HPDE6-E6E7 (cell line): ENCODE measurements around the gene CBX7.
A peak's percentile ranks its signal among the peaks of the same experiment; 100 is the strongest.

Experiments
- DNase-seq: peaks from one replicate; pipeline ENCODE4 v3.0.0; 2011; ENCODE audit warnings: missing footprints; ENCODE audit errors: extremely low spot score

The CBX7 gene

DNA sequence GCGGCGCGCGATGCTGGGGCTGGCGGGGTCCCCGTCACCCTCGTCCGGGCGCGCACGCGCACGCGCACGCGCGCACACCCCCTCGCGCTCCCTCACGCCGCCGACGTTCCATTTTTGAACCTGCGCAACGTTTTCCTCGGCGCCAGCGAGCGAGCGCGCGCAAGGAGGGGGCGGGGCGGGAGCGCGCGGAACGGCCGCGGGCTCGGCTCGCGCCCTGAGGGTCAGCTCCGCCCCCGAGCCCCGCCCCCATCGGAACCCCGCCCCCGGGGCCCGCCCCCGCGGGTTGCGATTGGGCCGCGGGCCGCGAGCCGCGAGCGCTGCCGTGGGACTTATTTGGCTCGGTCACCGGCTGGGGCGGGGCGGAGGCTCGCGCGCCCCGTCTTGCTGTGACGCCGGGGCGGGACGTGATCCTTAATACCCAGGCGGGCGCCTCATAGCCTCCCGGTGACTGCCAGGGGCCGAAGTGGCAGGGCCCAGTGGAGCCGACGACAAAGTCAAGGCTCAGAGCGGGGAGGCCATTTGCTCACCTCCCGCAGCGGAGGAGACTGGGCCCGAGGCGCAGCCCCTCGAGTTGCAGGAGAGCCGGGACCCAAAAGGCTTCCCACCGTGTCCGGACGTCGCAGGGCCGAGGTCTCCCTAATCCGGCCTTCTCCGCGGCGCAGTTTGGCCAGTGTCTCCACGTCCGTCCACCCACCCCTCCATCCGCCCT lies at the start of gene CBX7:
Gene CBX7 (minus strand): TSS at position 170 of the 709 bp plus-strand sequence. CDS start 236 bp downstream, outside the sequence.
- DNase-seq = peak; percentile 85

DNA sequence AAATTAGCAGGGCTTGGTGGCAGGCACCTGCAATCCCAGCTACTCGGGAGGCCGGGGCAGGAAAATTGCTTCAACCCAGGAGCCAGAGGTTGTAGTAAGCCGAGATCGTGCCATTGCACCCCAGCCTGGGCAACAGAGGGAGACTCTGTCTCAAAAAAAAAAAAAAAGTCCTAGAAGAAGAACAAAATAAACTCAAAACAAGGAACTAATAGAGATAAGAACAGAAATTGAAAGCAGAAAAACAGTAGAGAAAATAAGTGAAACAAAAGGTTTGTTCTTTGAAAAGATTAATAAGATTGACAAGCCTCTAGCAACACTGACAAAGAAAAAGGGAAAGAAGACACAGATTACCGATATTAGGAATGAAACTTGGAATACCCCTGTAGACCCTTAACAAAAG lies 45.1 kb upstream of the CBX7 start:
- no peak for DNase-seq

DNA sequence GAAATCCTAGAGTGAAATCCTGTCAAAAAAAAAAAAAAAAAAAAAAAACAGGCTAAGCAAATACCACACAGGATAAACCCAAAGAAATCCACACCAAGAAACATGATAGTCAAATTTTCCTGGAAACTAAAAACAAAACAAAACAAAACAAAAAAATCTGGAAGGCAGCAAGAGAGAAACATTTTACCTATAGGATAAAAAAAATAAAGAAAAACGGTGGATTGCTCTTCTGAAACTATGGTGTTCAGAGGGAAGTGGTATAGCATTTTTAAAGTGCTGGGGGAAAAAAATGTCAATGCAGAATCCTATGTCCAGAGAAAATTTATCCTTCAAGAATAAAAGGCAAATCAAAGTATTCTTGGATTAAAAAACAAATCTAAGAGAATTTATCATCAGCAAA lies 41.6 kb upstream of the CBX7 start:
- no peak for DNase-seq

DNA sequence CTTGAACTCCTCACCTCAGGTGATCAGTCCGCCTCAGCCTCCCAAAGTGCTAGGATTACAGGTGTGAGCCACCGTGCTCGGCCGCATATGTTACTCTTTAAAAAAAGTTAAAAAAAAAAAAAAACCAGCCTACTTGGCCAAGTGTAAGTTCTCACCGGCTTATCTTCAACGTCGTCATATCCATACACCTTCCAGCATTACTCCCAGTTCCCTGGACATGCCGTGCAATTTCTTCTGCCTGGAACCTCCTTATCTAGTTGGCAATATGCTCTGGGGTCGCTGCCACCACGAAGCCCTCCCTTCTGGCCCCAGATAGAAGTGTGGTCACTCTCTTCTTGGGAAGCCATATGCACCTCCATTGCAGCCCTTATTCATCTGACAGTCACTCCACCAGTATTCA lies 36.3 kb upstream of the CBX7 start:
- DNase-seq = no peak

DNA sequence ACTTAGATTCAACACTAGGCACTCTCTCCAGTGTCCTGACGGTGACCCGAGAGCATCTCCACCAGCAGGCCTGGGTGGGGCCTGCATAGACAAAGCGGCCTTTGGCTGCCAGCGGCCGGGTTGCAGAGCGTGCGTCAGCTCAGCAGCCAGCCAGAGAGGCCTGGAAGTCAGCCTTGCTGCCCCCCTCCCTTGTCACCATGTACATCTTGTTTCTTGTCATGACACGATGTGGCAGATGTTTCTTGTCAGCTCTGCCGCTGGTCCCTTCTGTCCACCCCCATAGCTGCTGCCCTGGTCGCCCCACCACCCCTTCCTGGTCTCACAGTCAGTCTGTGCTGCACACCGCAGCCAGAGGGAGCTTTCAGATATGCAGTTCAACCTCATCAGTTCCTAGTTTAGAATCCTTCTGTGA lies 33.1 kb upstream of the CBX7 start:
- no peak for DNase-seq

DNA sequence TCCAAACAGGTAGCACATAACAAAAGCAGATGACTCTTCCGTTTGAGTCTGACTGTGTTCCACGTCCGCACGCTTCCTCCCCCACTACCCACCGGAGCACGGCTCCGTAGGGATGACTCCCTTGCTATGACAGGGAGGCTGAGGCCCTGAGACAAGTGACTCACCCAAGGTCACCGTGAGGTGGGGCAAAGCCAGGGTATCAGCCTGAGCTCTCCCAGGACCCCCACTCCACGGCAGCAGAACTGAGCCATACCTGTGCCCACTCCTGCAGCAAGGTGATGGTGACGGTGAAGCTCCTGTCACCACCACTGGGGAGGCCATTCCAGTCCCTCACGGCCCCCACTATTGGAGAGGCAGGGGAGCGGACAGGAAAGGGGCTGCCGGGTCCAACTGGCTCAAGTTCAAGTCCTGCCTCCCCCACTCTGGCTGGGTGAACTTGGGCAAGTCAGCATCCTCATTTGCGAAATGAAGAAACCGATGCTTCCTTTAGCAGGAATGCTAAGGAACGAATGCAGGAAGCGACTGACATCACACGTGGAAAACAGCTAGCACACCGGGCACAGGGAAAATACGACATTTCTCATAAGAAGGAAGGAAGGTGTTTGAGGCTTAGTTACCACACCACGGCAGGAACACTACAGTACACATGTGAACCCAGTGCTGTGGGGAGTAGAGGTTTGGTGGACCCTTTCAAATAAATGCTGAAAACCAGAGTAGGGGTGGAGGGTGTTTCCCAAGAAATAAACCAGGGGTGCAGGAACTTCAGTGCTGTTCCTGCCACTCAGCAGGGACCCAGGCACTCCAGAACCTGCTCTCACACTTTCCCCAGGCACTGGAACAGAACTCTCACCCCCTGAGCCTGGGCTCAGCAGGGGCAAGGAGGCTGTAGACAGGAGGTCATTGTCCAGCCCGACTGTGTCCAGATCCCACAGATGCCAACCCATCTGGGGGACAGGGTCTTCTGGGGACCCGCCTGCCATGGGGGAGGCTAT lies 32.4 kb upstream of the CBX7 start:
- DNase-seq = no peak

DNA sequence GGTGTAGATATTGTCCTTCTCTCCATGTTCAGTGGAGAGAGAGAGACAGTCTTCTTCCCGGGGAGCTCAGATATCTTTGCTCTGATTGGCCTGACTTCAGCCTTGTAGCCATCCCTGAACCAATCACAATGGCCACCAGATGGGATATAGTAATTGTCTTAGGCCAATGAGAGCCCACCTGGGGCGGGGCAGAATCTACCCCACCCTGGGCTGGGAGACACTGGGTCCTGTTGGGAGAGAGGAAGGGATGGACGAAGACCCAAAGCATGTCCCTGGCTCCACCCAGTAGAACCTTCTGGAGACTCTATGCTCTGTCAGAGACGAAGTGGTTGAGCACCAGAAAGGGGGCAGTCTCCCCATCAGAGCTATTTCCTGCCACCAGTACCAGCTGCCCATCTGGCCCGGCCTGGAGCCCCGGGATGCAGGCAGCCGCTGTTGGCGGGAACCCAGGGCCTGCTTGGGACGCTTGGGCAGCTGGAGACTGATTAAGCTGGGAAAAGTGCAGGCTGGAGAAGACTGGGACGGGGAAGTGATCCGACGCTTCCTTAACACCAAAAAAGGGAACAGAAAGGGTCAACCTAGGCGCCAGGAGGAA lies 31.6 kb upstream of the CBX7 start:
- no peak for DNase-seq

DNA sequence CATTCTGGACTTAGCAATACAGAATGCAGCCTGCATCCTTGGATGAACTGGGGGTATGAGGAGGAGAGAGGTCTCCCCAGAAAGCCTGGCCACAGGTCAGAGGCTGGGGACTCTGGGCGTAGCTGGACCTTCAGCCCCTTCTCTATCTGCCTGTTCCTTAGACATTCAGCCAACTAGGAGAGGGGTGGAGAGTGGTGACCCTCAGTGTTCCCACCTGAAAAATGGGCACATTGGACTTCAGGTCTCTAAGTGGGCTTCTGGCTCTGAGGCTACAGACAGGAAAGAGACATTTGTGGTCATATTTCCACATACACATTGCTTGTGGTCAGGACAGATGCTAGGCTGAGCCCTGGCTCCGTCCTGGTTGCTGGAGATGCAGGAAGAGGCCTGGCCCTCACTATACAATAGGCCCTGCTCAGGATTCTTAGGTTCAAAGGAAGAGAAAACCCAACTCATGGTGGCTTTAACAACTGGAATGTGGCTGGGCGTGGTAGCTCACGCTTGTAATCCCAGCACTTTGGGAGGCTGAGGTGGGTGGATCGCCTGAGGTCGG lies 30.1 kb upstream of the CBX7 start:
- no peak for DNase-seq

DNA sequence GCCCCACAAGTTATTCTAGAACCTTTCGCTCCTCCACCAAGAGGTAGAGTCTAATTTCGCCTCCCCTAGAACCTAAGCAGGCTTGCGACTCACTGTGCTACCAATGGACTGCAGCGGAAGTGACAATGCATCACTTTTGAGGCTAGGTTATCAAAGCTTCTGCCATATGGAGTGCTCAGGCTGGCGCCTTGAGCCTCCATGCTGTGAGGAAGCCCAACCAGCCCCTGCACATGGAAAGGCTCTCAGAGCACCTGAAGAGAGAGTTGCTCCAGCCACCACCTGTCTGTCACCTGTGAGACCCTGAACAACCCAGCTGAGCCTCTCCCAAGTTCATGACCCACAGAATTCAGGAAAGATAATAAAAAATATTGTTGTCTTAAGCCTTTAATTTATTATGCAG lies 29.3 kb upstream of the CBX7 start:
- DNase-seq = no peak

DNA sequence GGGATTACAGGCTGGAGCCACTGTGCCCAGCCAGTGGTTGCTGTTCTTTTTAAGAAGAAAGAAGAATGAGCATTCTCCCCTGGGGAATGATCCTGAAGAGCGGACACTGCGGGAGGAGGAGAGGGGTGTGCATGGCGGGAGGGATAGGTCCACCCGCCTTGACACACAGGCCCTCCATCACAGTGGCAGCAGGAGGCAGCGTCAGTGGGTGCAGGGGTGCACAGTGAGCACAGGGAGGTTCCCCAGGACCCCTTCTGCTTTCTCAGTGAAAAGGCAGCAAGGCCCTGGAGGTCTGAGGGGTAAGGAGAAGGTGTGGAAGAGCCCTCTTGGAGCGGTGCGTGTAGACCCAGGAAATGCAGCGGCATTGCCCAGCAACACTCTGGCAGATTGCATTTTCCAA lies 28.9 kb upstream of the CBX7 start:
- no peak for DNase-seq

DNA sequence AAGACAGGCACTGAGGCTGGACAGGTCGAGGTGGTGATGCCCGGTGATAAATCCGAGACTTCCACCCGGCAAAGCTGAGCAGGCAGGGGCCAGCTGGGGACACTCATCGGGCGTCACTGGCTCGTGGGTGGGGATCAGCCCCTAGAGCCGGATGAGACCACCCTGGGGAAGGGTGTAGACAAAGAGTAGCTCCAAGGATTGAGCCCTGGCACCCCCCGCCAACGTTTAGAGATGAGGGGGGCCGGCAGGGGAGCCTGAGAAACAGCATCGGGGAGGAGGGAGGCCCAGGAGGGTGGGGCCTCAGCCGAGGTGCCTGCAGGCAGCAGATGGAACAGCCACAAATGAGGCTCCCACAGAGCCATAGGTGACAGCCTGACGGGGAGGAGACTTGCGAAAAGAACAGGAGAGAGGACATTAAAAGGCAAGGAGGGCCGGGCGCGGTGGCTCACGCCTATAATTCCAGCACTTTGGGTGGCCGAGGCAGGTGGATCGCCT lies 27.4 kb upstream of the CBX7 start:
- no peak for DNase-seq

DNA sequence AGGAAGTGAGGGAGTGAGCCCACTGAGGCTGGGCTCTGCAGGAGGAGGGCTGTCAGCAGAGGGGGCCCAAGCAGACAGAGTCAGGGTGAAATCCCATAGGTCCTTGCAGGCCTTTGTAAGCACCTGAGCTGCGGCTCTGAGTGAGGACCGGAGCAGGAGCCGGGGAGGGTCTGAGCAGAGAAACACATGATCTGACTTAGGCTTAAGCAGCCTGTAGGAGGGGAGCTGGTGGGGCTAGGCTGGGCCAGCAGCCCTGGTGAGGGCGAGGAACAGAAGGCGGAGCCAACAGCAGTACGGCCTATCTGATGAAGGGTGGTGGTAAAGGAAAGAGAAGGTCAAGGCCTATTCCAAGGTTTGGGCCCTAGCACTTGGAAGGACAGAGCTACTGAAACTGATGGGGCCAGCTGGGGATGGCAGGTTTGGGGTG lies 26.9 kb upstream of the CBX7 start:
- DNase-seq = no peak

DNA sequence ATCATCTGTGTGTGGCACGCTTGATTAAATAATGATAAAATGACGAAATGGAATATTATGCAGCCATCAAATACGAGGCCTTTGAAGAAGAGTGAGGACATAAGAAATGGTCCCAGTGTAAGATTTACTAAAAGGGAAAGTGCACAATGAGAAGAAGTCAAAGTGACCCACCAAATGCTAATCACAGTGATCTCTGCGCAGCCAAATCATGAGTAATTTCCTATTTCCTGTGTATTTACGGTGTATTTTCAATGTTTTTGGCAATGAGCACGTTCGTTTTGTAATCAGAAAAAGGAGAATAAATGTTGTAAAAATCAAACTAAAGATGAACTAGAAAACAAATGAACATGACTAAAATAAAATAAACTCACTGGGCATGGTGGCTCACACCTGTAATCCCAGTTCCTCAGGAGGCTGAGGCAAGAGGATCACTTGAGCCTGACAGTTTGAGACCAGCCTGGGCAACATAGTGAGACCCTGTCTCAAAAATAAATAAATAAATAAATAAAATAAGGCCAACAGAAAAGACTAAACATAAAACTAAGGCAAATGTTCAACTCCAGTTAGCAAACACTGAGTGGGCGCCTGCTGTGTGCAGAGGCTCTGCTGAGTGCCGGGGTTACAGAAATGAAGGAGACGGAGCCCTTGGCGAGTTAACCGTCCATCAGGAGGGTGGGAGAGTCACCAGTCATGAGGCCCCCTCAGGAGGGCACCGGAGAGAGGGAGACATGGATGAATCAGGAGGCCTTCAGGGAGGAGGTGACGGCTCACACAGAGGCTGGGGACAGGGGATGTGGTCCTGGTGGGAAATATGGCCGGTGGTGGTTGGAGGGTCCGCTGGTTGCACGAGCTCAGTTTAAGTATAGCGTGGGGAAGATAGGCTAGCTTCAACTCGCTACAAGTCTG lies 26.0 kb upstream of the CBX7 start:
- no peak for DNase-seq

DNA sequence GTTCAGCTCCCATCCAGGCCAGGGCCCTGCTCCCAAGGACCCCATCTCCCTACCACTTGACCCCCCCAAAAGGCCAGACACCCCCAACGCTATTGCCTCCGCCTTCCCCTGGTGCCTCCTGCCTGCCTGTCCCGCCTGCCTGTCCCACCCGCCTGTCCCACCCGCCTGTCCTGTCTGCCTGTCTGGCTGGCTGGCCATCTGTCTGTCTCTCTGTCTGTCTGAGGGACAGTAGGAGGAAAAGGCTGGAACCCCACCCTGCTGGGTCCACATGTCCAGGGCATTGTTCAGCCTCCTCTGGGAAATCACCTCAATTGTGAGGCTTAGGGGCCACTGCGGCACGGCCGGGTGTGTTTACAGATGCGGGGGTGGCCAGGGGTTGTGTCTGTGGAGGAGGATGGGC lies 25.3 kb upstream of the CBX7 start:
- DNase-seq = no peak

DNA sequence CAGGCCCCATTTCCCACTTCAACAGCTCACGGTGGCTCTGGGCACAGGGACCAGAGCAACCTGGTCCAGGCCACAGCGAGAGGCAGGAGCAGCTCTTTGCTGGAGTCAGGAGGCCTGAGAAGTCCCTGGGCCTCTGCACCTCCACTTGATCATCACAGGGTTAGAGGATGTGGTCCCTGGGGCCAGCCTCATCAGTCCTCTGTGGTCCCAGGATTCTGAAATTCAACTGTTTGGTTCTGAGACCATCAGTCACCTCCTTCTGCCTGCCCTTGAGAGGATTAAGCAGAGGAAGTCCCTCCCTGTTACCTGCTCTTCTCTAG lies 24.9 kb upstream of the CBX7 start:
- DNase-seq = no peak

DNA sequence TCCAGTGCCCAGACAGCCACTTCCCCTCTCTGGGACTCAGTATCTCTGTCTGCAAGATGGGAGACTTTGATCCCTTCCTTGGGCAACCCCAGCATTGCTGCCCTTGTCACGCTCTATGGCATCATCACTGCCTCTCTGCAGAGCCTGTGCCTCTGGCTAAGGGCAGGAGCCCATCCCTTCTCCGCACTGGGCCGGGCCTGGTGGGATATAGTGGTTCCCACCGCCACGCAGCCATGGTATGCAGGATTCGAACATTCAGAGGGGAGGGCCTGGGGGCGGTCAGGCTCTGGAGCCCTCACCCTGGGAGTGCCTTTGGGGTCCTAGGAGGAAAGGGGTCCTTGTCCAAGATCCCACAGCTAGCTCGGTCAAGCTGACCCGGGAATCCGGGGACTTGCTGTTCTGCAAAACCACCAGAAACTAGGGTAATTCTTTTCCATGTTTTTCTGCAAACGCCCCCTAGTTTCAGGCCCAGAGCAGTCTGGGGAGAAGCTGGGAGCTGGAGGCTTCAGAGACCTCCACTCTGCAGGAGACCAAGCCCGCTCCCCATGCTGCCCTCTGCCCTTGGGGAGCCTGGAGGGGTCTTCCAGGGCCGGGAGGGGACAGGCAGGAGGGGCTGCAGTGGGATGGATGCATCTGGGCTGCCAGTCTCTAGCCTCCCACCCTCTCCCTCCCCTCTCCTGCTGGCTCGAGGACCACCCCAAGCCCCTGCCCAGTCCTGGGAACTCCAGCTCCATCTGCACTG lies 24.4 kb upstream of the CBX7 start:
- DNase-seq = no peak

DNA sequence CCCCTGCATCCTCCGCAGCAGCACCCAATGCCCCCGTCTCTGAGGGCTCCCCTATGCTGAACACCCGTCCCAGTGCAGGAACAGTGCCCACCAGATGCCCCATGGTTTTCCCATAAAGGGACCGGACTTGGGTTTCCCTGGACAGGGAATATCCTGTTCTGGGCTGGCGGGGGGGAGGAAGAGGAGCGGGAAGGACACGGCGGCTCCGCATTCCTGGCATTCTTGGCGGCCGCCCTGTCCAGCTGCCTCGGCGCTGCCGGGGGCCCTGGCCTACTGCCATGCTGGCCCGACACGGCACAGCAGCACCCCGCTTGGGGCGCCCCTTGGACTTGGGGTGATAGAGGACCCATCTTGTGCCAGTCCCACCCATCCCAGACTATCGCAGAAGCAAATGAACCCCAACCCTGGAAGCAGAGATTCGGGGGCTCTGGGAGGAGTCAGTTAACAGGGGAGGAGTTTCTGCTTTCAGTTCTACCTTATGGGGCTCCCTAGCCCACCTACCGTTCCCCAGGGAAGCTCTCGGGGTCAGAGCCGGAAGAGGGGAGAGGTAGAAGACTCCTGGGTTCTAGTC lies 23.7 kb upstream of the CBX7 start:
- DNase-seq = no peak

DNA sequence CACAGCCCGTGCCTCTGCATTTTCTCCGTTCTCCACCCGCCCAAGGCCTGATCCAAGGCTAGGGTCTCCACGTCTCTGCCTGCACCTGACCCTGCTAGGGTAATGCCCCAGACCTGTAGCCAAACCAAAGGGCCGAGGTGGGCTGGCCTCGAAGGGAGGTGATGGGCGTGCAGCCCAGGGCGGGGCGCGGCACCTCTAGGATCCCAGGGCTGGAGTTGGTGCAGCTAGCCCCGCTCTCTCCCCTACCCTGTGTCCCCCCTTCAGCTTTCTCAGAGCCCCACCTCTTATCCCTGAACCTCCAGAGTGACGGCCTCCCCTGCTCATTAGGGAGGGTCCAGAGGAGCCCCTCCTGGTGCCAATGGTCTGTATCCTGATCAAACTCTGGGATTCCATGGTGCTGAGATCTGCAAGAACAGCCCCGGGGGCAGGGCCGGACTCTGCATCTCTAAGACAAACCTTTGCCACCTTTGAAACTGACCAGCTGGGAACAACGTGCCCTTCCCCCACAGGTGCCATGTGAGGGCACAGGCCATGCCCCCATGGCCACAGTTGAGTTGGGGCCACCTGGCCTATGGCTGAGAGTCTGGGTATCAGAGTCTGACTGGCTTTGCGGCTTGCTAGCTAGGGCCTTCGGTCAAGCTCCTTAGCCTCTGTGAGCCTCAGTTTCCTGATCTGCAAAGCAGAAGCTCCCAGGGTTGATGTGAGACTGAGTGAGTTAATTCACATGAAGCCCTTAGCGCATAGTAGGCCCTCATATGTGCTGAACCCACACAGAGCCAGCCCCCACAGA lies 23.1 kb upstream of the CBX7 start:
- no peak for DNase-seq
